Thyroid gland (tissue), 4 donors: Measurements from ENCODE around the gene SF1.

Source experiments
- CTCF ChIP-seq, 6 experiments: fragments of 200-600 bp in 3 of 6; fragments of 450-650 bp in 3 of 6; sonication (generic) in 3 of 6; IDR thresholded peaks; one replicate each; pipeline ENCODE4 v1.5.1; 2016 to 2019; ENCODE audit warnings: antibody characterized with exemption in 6 of 6, mild to moderate bottlenecking in 2 of 6, inconsistent platforms in 1 of 6, moderate library complexity in 1 of 6
- POLR2A ChIP-seq, 2 donors: fragments of 450-650 bp; IDR thresholded peaks; one replicate each; pipeline ENCODE4 v1.6.1; 2017; ENCODE audit warnings: antibody characterized with exemption in 2 of 2, mild to moderate bottlenecking in 2 of 2, moderate library complexity in 1 of 2

GRCh38 chr11:64805481-64805880 is 27.1 kb upstream of the SF1 start:
- TF ChIP-seq CTCF (IDR thresholded peaks at IDR 0.05), result no peak
- TF ChIP-seq POLR2A (IDR thresholded peaks at IDR 0.05), result no peak
